IMR-90 (cell line): ENCODE results near the gene CALML4. TPM values are rescaled to one million over a fixed set of nuclear protein-coding genes. Genes with fewer than 3 reads are reported as not detected.

Source experiments
- ATAC-seq: fragments of 200-7000 bp; cut with Tn5 transposase; 2 replicates; pipeline ENCODE4 v1.9.1; 2020; ENCODE audit warnings: low read depth, mild to moderate bottlenecking, moderate library complexity
- BruUV-seq: library from RNA; stranded (reverse); fragments of 400-500 nt; replicated peaks from 2 replicates; lab custom pipeline; 2021; lab: Mats Ljungman, UMichigan
- CTCF ChIA-PET: fragments of 300-600 bp; formaldehyde crosslinking; extraction: SDS; loops from one replicate; lab custom pipeline; 2021; ENCODE audit warnings: antibody characterized with exemption; lab: Yijun Ruan, JAX
- POLR2A ChIA-PET: fragments of 300-600 bp; sonication (Branson Sonifier 250); formaldehyde crosslinking; loops from one replicate; lab custom pipeline; 2022; ENCODE audit warnings: antibody characterized with exemption; ENCODE audit not compliant: unreplicated experiment; lab: Charles Lee
- DNase-seq: peaks from one replicate; pipeline ENCODE4 v3.0.0; 2013
- H2AFZ ChIP-seq: replicated peaks from 2 replicates; pipeline ENCODE3; 2013; ENCODE audit warnings: low read length, mild to moderate bottlenecking; ENCODE audit not compliant: poor library complexity
- H2AK5ac ChIP-seq: 2 replicates; pipeline ENCODE4 v1.6.1; 2013; ENCODE audit warnings: low read depth, low read length, inconsistent platforms
- H2AK9ac ChIP-seq: replicated peaks from 2 replicates; pipeline ENCODE3; 2013; ENCODE audit warnings: mild to moderate bottlenecking, low read depth, low read length, moderate library complexity; ENCODE audit not compliant: poor library complexity
- H2BK120ac ChIP-seq: 2 replicates; pipeline ENCODE4 v1.6.1; 2013; ENCODE audit warnings: low read depth, low read length, inconsistent platforms
- H2BK15ac ChIP-seq: 3 replicates; pipeline ENCODE4 v1.6.1; 2013; ENCODE audit warnings: low read depth, low read length, inconsistent platforms
- H2BK20ac ChIP-seq: 2 replicates; pipeline ENCODE4 v1.6.1; 2013; ENCODE audit warnings: low read depth, mild to moderate bottlenecking, inconsistent platforms, low read length, moderate library complexity
- H2BK5ac ChIP-seq: 2 replicates; pipeline ENCODE4 v1.6.1; 2013; ENCODE audit warnings: mild to moderate bottlenecking, low read depth, low read length, inconsistent platforms; ENCODE audit not compliant: poor library complexity, severe bottlenecking
- H3K14ac ChIP-seq: replicated peaks from 2 replicates; pipeline ENCODE4 v1.6.1; 2013; ENCODE audit warnings: low read depth, low read length, inconsistent platforms
- H3K18ac ChIP-seq: 2 replicates; pipeline ENCODE4 v1.6.1; 2013; ENCODE audit warnings: low read depth, low read length, control low read depth
- H3K23ac ChIP-seq: 2 replicates; pipeline ENCODE4 v1.6.1; 2013; ENCODE audit warnings: low read depth, low read length, inconsistent platforms
- H3K27ac ChIP-seq: 2 replicates; pipeline ENCODE4 v1.5.1; 2013; ENCODE audit warnings: mild to moderate bottlenecking, control low read depth, low read length; ENCODE audit not compliant: insufficient read depth
- H3K27me3 ChIP-seq: 2 replicates; pipeline ENCODE4 v1.6.1; 2013; ENCODE audit warnings: low read length; ENCODE audit not compliant: control insufficient read depth, insufficient read depth
- H3K36me3 ChIP-seq: 2 replicates; pipeline ENCODE4 v1.6.1; 2013; ENCODE audit warnings: low read length, mixed read lengths; ENCODE audit not compliant: control insufficient read depth, insufficient read depth
- H3K4ac ChIP-seq: 2 replicates; pipeline ENCODE4 v1.6.1; 2013; ENCODE audit warnings: low read depth, low read length, inconsistent platforms
- H3K4me1 ChIP-seq: 2 replicates; pipeline ENCODE4 v1.6.1; 2013; ENCODE audit warnings: low read length, mixed read lengths; ENCODE audit not compliant: control insufficient read depth, insufficient read depth
- H3K4me2 ChIP-seq: 2 replicates; pipeline ENCODE4 v1.6.1; 2013; ENCODE audit warnings: low read depth, mild to moderate bottlenecking, control low read depth, low read length, moderate library complexity
- H3K4me3 ChIP-seq: 2 replicates; pipeline ENCODE4 v1.5.1; 2013; ENCODE audit warnings: low read depth, mild to moderate bottlenecking, control low read depth, low read length, moderate library complexity; ENCODE audit not compliant: insufficient read depth
- H3K56ac ChIP-seq: 2 replicates; pipeline ENCODE4 v1.6.1; 2013; ENCODE audit warnings: low read length, inconsistent platforms; ENCODE audit not compliant: insufficient read depth; ENCODE audit errors: extremely low read depth
- H3K79me1 ChIP-seq, 2 experiments: 2 replicates each; pipeline ENCODE4 v1.6.1; 2013; ENCODE audit warnings: low read length in 2 of 2, inconsistent platforms in 1 of 2, low read depth in 1 of 2
- H3K9ac ChIP-seq: 2 replicates; pipeline ENCODE4 v1.6.1; 2013; ENCODE audit warnings: low read depth, low read length, control low read depth
- H3K9me1 ChIP-seq: 2 replicates; pipeline ENCODE4 v1.6.1; 2013; ENCODE audit warnings: low read length, inconsistent platforms; ENCODE audit not compliant: insufficient read depth
- H3K9me3 ChIP-seq: 2 replicates; pipeline ENCODE4 v1.6.1; 2013; ENCODE audit warnings: low read length; ENCODE audit not compliant: control insufficient read depth, insufficient read depth
- H4K20me1 ChIP-seq: 2 replicates; pipeline ENCODE4 v1.6.1; 2013; ENCODE audit warnings: low read length, inconsistent platforms; ENCODE audit not compliant: insufficient read depth
- H4K5ac ChIP-seq: 2 replicates; pipeline ENCODE4 v1.6.1; 2013; ENCODE audit warnings: mild to moderate bottlenecking, low read depth, low read length, control low read depth
- H4K8ac ChIP-seq, 2 experiments: 2 replicates each; pipeline ENCODE4 v1.6.1; 2013; ENCODE audit warnings: low read depth in 2 of 2, low read length in 2 of 2, control low read depth in 1 of 2, inconsistent platforms in 1 of 2
- H4K91ac ChIP-seq: 2 replicates; pipeline ENCODE4 v1.6.1; 2013; ENCODE audit warnings: low read depth, low read length, inconsistent platforms; ENCODE audit not compliant: insufficient read depth
- BHLHE40 ChIP-seq: fragments of 150-350 bp; IDR thresholded peaks from 2 replicates; pipeline ENCODE4 v1.6.1; 2016; ENCODE audit warnings: mild to moderate bottlenecking, low read depth, low read length
- CHD1 ChIP-seq: IDR thresholded peaks from 2 replicates; pipeline ENCODE4 v1.6.1; 2012; ENCODE audit warnings: low read depth, low read length, improper control_type of control experiment
- CTCF ChIP-seq: conservative IDR thresholded peaks from 2 replicates; pipeline ENCODE4 v1.5.1; 2012; ENCODE audit warnings: mild to moderate bottlenecking, low read depth, low read length, improper control_type of control experiment
- ELK1 ChIP-seq: fragments of 150-350 bp; IDR thresholded peaks from 2 replicates; pipeline ENCODE4 v1.6.1; 2016; ENCODE audit warnings: low read depth, mild to moderate bottlenecking, low read length, moderate library complexity, borderline replicate concordance
- MAFK ChIP-seq: IDR thresholded peaks from 2 replicates; pipeline ENCODE4 v1.6.1; 2012; ENCODE audit warnings: low read depth, low read length, improper control_type of control experiment
- MAZ ChIP-seq: IDR thresholded peaks from 2 replicates; pipeline ENCODE4 v1.6.1; 2012; ENCODE audit warnings: low read depth, mild to moderate bottlenecking, low read length, improper control_type of control experiment, moderate library complexity, borderline replicate concordance
- NFE2L2 ChIP-seq: fragments of 150-350 bp; IDR thresholded peaks from 2 replicates; pipeline ENCODE4 v1.6.1; 2016; ENCODE audit warnings: low read depth, mild to moderate bottlenecking, low read length
- POLR2A ChIP-seq: IDR thresholded peaks from 2 replicates; pipeline ENCODE4 v1.6.1; 2012; ENCODE audit warnings: mild to moderate bottlenecking, low read depth, low read length
- RAD21 ChIP-seq: IDR thresholded peaks from 2 replicates; pipeline ENCODE4 v1.6.1; 2012; ENCODE audit warnings: low read length, improper control_type of control experiment
- RCOR1 ChIP-seq: IDR thresholded peaks from 2 replicates; pipeline ENCODE4 v1.6.1; 2012; ENCODE audit warnings: mild to moderate bottlenecking, low read length, improper control_type of control experiment; ENCODE audit not compliant: insufficient replicate concordance
- SMC3 ChIP-seq: fragments of 150-350 bp; IDR thresholded peaks from 2 replicates; pipeline ENCODE4 v1.6.1; 2016; ENCODE audit warnings: low read depth, mild to moderate bottlenecking, antibody characterized with exemption, low read length, moderate library complexity
- WGBS, 2 experiments: methylation state at CpG; one replicate each; pipeline versions ENCODE4 v1.1.5 to v1.1.7; 2013; ENCODE audit warnings: missing lambda C conversion rate in 2 of 2; ENCODE audit not compliant: insufficient read length in 1 of 2; ENCODE audit errors: extremely low coverage in 2 of 2; 5-methylcytosine and 5-hydroxymethylcytosine counted together
- dilution Hi-C: fragments of 300-500 bp; cut with HindIII; formaldehyde crosslinking; loops from one replicate; pipeline ENCODE4 v1.14.3; 2018; ENCODE audit warnings: low sequenced_read_pairs; ENCODE audit not compliant: unreplicated experiment
- in situ Hi-C: fragments of 300-500 bp; cut with MboI; formaldehyde crosslinking; loops from 3 replicates; pipeline ENCODE4 v1.14.3; 2019; ENCODE audit warnings: low sequenced_read_pairs, inconsistent platforms, mixed read lengths
- intact Hi-C: fragments of 100-400 bp; cut with micrococcal nuclease; formaldehyde crosslinking; loops from 2 replicates; pipeline ENCODE4 v1.10.0; 2022
- polyA plus RNA-seq, 3 experiments: library from polyadenylated mRNA; depleted of rRNA; stranded (reverse); fragments of >200 nt; gene quantifications; 2 replicates each; pipeline ENCODE4 v1.2.3, GENCODE V29; 2012; ENCODE audit warnings: low replicate concordance in 1 of 3
- total RNA-seq: library from RNA; depleted of rRNA; stranded (reverse); fragments of >200 nt; gene quantifications from 2 replicates; pipeline ENCODE4 v1.2.3, GENCODE V29; 2012

CALML4 gene
- total and polyA plus RNA-seq, 2 of the 4 experiments (the other 2 are of a cell fraction): 0.36 to 1.3 TPM

- H2BK15ac ChIP-seq: no peak overlapping the region
- intact Hi-C loops: no loop called here
- no peak overlapping the region for H3K14ac ChIP-seq
- H2AFZ ChIP-seq: no peak overlapping the region
- H3K27me3 ChIP-seq: no peaks in the 10 kb centered on the region
- H3K9me3 ChIP-seq: no peaks in the 10 kb centered on the region
- WGBS, 2 experiments: 62% methylated on average over 3 of the region's 6 CpGs; no CpG with 5 or more reads in 1 of the 2 experiments
- no peak overlapping the region for H2BK5ac ChIP-seq
- in situ Hi-C loops: no loop called here
- H3K18ac ChIP-seq: no peak overlapping the region
- H3K4ac ChIP-seq: no peak overlapping the region
- H2BK20ac ChIP-seq: no peak overlapping the region
- H3K9me1 ChIP-seq: peaks cover 17% of the 10 kb centered on the region
- no peak overlapping the region for H3K27ac ChIP-seq
- H4K91ac ChIP-seq: no peak overlapping the region
- H3K9ac ChIP-seq: no peak overlapping the region
- no peak overlapping the region for H2AK5ac ChIP-seq
- H2BK120ac ChIP-seq: no peak overlapping the region
- H3K56ac ChIP-seq: no peak overlapping the region
- H3K4me3 ChIP-seq: no peak overlapping the region
- DNase-seq (no peak), ATAC-seq (no peak)
- ChIA-PET POLR2A (no interaction called here), CTCF (no interaction called here)
- BruUV-seq: no TSS peak
- no peak overlapping the region for H3K4me2 ChIP-seq
- no peak overlapping the region for H4K8ac ChIP-seq
- H2AK9ac ChIP-seq: no peak overlapping the region
- no peak overlapping the region for H4K5ac ChIP-seq
- no peaks in the 10 kb centered on the region for H3K36me3 ChIP-seq
- dilution Hi-C loops: no loop called here
- TF ChIP-seq ELK1: no peak
- TF ChIP-seq MAFK: no peak
- TF ChIP-seq SMC3: no peak
- no peak for TF ChIP-seq CHD1
- no peak for TF ChIP-seq CTCF
- no peak for TF ChIP-seq MAZ
- TF ChIP-seq NFE2L2: no peak
- TF ChIP-seq BHLHE40: no peak
- TF ChIP-seq POLR2A: no peak
- TF ChIP-seq RCOR1: no peak
- no peak for TF ChIP-seq RAD21
- H3K23ac ChIP-seq: no peak overlapping the region
- H3K4me1 ChIP-seq: peaks cover 8% of the 10 kb centered on the region
- peaks cover 11 to 17% of the 10 kb centered on the region in 2 experiments for H3K79me1 ChIP-seq
- H4K20me1 ChIP-seq: peaks cover 7% of the 10 kb centered on the region; the same call in 1 of the 2 replicates
Measured at GRCh38 chr15:68232449-68232848, 27.3 kb upstream of the CALML4 start.
